GM19372 (cell line): ENCODE measurements around the gene CR1.
"Not testable (repeated sequence)": the region's sequence is repeated elsewhere in the genome, so short reads cannot be mapped to it uniquely, and the experiment has no call there.

Experiments used
- ATAC-seq: cut with Tn5 transposase; IDR thresholded peaks from one replicate; pipeline ENCODE4 v1.9.1; 2021; ENCODE audit warnings: mild to moderate bottlenecking, low read depth, moderate library complexity; ENCODE audit not compliant: unreplicated experiment

CR1 gene

DNA sequence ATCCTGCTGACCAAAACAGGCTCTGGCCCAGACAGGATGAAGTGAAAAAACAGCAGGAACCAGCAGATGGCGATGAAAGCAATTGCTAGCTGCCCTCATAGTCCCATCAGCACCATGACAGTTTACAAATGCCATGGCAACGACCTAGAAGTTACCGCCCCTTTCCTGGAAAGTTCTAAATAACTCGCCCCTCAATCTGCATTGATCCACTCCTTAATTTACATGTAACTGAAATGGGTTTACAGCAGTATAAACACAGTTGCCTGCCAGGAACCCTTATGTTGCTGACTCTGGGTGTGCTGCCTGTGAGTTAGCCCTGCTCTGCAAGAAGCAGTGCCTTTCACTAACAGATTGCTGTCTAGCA, 83.5 kb downstream of the CR1 start:
- peak; percentile 85 for ATAC-seq

DNA sequence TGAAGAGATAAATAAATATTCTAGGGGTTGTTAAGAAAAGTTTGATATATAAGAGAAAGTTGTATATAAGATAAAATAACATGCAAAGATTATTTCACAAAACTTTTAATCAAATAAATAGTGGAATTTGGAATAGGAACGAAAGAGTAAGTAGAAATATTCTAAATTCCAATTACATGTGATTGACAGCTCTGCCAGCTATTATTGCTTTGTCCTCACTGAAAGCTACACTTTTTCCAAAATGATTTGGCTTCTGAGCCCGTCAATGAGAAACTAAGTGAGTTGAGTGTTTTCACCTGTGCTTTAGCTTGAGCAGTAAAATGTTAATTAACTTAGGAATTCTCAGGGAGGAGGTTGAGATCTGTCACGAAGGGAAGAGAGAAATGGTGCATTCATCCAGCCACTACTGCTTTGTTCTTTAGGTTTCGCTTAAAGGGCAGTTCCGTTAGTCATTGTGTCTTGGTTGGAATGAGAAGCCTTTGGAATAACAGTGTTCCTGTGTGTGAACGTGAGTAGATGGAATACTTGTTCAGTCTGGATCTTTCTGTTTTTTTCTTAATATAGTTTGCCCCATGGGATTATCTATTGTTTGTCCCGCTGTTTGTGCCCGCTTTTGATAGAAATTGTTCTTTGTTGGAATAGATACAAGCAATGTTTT, 85.7 kb downstream of the CR1 start:
- ATAC-seq, result no peak

- not testable (repeated sequence) for ATAC-seq
Observed at GRCh38 chr1:207589506-207589905, 93.5 kb downstream of the CR1 start.

DNA sequence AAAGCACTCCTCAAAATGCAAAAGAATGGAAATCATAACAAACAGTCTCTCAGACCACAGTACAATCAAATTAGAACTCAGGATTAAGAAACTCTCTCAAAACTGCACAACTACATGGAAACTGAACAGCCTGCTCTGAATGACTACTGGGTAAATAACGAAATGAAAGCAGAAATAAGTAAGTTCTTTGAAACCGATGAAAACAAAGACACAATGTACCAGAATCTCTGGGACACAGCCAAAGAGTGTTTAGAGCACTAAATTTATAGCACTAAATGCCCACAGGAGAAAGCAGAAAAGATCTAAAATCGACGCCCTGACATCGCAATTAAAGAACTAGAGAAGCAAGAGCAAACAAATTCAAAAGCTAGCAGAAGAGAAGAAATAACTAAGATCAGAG, 95.2 kb downstream of the CR1 start:
- ATAC-seq, result not testable (repeated sequence)

DNA sequence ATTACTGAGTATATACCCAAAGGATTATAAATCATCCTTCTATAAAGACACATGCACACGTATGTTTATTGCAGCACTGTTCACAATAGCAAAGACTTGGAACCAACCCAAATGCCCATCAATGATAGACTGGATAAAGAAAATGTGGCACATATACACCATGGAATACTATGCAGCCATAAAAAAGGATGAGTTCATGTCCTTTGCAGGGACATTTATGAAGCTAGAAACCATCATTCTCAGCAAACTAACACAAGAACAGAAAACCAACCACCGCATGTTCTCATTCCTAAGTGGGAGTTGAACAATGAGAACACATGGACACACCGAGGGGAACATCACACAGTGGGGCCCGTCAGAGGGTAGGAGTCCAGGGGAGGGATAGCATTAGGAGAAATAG, 98.1 kb downstream of the CR1 start:
- ATAC-seq, result not testable (repeated sequence)

DNA sequence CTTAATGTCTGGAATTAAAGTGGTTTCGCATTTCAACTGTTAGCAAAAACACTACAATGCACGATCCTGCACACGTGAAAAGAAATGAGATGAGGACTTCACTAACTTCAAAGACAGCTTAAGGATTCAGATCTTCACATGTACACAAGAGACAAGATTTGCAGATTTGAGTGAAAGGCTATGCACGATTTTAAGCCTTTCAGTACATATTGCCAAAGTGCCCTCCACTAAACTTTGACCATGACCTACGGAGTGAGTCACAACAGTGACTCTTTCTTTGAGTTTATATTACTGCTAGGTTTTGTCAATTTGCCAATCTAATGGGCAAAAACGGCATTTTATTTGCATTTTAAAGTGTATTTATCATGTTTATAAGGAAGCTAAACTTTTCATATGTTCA, 107.8 kb downstream of the CR1 start:
- ATAC-seq, result no peak

DNA sequence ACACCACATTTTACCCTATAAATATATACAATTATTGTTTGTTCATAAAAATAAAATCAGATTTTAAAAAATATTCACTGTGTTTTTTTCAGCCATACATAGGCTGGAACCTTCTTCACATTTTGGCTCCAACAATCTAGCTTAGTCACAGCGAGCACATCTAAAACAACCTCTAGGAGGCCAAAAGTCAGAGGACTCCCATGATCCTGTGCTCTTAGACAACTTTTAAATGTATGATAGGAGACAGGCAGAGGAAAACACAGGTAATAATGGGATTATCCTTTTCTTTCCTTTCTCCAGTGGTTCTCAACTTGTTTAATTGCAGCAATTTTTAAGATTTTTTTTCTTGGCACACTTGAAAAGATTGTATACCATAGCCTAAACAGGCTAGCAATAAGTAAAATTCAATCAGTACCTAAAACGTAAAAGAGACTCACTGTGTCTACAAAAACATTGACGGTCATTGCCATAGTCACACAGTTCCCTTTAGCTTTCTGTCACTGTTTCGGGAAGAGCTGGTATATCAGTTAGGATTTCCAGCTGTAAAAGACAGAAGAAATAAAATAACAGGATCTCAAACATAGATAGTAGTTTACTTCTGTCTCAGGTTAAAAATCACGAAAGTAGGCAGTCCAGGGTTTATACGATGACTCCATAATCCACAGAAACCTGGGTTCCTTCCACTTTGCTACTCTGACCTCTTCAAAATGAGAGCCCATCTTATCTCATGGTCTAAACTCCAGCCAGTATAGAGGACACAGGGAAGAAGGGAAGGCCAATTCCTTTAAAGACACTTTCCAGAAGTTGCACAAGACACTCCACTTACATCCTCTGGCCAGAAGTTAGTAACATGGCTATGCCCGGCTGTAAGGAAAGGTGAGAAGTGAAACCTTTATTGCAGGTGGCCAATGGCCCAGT, 109.7 kb downstream of the CR1 start:
- no peak for ATAC-seq

GRCh38 chr1:207606362-207606755, 110.4 kb downstream of the CR1 start:
- no peak for ATAC-seq

DNA sequence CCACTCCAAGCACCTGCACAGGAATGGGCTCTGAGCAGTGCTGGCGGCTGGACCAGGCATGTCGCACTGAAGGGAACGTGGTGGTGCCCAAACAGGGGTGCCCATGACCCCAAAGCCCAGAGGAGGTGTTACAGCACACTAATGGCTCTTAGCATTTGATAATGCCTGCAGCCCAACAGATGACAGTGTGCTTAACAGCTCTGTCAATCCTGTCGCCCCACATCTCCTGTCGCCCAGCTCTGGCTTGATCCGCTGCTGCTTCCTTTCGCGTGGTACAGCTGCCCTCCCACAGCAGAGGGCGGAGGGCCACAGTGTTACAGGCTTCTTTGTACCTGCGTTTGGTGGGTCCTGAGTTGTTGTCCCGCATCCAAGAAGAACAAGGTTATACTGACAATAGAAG, 116.8 kb downstream of the CR1 start:
- ATAC-seq, result no peak

GRCh38 chr1:207619871-207620542, 124.0 kb downstream of the CR1 start:
- ATAC-seq, result peak; percentile 96

DNA sequence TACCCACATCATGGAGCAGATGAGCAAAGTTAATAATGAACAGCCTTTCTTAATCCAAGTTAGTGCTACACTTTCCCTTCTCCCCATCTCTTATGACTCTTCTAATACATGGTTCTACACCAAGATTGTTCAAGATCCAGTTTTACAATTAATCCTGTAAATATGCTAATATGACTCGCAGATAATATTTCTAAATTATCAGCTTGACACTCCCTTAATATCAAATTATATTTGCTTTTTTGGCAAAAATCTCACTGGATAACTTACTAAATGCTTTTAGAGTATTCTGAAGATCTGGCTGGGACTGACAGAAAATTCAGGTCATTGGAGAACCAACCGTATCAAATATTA, 124.6 kb downstream of the CR1 start:
- ATAC-seq, result no peak

- ATAC-seq, result not testable (repeated sequence)
Observed at GRCh38 chr1:207625504-207626071, 129.6 kb downstream of the CR1 start.

- ATAC-seq, result no peak
Observed at GRCh38 chr1:207626972-207627337, 131.0 kb downstream of the CR1 start.

DNA sequence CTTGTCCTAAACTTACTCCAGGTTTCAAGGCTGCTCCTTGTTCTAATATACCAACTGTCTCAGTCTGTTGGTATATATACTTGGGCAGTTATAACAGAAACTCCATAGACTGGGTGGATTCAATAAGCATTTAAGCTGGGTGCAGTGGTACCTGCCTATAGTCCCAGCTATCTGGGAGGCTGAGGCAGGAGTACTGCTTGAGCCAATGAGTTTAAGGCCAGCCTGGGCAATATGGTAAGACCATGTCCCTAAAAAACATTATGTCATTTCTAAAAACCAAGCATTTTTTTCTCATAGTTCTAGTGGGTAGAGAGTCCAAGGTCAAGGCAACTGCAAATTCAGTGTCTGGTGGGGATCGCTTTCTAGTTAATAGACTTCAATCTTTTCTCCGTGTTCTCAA, 131.5 kb downstream of the CR1 start:
- no peak for ATAC-seq

- no peak for ATAC-seq
Observed at GRCh38 chr1:207628776-207629175, 132.8 kb downstream of the CR1 start.

GRCh38 chr1:207631137-207631536, 135.2 kb downstream of the CR1 start:
- ATAC-seq, result no peak

DNA sequence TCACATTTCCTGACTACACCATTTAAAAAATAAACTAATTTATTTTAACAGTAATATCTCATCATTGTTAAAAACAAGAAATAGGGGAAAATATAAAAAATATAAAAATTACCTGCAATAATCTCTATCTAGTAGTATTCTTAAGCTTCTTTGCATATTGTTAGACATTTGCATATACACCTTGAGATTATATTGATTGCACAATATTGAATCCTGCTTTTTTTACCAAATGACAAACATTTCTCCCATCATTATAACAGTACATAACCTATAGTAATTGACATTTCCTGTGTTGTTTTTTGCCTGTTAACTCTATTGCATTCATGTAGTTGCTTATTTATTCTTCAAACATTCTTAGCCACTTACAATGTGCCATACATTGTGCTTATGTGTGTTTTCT, 137.3 kb downstream of the CR1 start:
- ATAC-seq, result no peak

DNA sequence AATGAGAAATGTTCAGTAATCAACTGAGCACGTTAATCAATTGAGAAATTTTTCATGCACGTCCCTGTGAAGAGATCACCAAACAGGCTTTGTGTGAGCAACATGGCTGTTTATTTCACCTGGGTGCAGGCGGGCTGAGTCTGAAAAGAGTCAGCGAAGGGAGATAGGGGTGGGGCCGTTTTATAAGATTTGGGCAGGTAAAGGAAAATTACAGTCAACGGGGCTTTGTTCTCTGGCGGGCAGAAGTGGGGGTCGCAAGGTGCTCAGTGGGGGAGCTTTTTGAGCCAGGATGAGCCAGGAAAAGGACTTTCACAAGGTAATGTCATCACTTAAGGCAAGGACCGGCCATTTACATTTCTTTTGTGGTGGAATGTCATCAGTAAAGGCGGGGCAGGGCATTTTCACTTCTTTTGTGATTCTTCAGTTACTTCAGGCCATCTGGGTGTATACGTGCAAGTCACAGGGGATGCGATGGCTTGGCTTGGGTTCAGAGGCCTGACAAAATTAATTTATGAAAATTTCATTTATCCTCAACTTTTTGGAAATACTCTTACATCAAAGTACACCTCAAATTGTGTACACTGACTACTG, 137.8 kb downstream of the CR1 start:
- not testable (repeated sequence) for ATAC-seq

- ATAC-seq, result not testable (repeated sequence)
Observed at GRCh38 chr1:207634293-207634692, 138.3 kb downstream of the CR1 start.

DNA sequence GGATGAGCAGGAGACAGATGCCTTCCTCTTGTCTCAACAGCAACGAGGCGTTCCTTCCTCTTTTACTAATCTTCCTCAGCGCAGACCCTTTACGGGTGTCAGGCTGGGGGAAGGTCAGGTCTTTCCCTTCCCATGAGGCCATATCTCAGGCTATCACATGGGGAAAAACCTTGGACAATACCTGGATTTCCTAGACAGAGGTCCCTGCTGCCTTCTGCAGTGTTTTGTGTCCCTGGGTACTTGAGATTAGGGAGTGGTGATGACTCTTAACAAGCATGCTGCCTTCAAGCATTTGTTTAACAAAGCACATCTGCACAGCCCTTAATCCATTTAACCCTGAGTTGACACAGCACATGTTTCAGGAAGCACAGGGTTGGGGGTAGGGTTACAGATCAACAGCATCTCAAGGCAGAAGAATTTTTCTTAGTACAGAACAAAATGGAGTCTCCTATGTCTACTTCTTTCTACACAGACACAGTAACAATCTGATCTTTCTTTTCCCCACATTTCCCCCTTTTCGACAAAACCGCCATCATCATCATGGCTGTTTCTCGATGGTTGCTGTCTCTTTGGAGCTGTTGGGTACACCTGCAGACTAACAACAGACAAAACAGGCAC, 139.7 kb downstream of the CR1 start:
- ATAC-seq, result not testable (repeated sequence)
